Measurements from ENCODE around the gene ITPR1. TPM values are rescaled to one million over a fixed set of nuclear protein-coding genes. Genes with fewer than 3 reads are reported as not detected.

The ITPR1 gene
- polyA plus RNA-seq, 1 of the 3 experiments (the other 2 are of a cell fraction), result 5.9 TPM

- Histone ChIP-seq H3K9me2 (no peaks in the 10 kb centered on the region), H3K79me2 (ENCODE audit: insufficient read depth) (no peaks in the 10 kb centered on the region), H3K9ac (no peak overlapping the region), H3K4me2 (no peak overlapping the region), H3K27ac (ENCODE audit: low read depth in 2 of 2, low read length in 1 of 2) (no peak overlapping the region), H3F3A (replicated peaks; ENCODE audit: insufficient read depth) (no peaks in the 10 kb centered on the region), H3K27me3 (ENCODE audit: insufficient read depth) (no peaks in the 10 kb centered on the region), H3K36me3 (replicated peaks in 1 of 2; ENCODE audit: control insufficient read depth in 1 of 2, insufficient read depth in 2 of 2, low read length in 1 of 2) (no peaks in the 10 kb centered on the region), H4K20me1 (ENCODE audit: insufficient read depth) (no peaks in the 10 kb centered on the region), H2AFZ (ENCODE audit: low read depth) (no peak overlapping the region), H3K4me1 (ENCODE audit: control insufficient read depth in 1 of 2, insufficient read depth in 2 of 2, low read depth in 1 of 2, low read length in 1 of 2) (peaks cover 0 to 4% of the 10 kb centered on the region in 2 experiments; a peak in 2 of 4 replicates), H3K9me3 (no peaks in the 10 kb centered on the region), H3K4me3 (ENCODE audit: low read depth in 2 of 2, low read length in 1 of 2) (no peak overlapping the region)
- ChIA-PET CTCF (interaction anchor here (1.0 to 1.7 kb wide), 4 partner anchors 13 to 557 kb away, joined by 3 to 5 read pairs (median 4); no protein-coding TSS in a partner anchor), POLR2A (no interaction called here)
- TF ChIP-seq RFX5 (IDR thresholded peaks at IDR 0.05; ENCODE audit: low read length) (no peak), EP300 (IDR thresholded peaks at IDR 0.05; ENCODE audit: borderline replicate concordance in 1 of 2, low read depth in 1 of 2, low read length in 1 of 2) (no peak), MAX (IDR thresholded peaks at IDR 0.05; ENCODE audit: low read depth) (no peak), CTCF (IDR thresholded peaks at IDR 0.05) (no peak)
- no peak for DNase-seq
- WGBS (ENCODE audit: low lambda C conversion rate), result 92% methylated on average over 7 of the region's 7 CpGs
Observed at GRCh38 chr3:4564270-4564669, 71.1 kb downstream of the ITPR1 start.

- H3K79me2 ChIP-seq (ENCODE audit: insufficient read depth), result no peaks in the 10 kb centered on the region
- H3K27ac ChIP-seq (ENCODE audit: low read depth in 2 of 2, low read length in 1 of 2), result no peak overlapping the region
- no peak overlapping the region for H3K4me2 ChIP-seq
- H3K4me3 ChIP-seq (ENCODE audit: low read depth in 2 of 2, low read length in 1 of 2), result no peak overlapping the region
- H3K36me3 ChIP-seq (replicated peaks in 1 of 2; ENCODE audit: control insufficient read depth in 1 of 2, insufficient read depth in 2 of 2, low read length in 1 of 2), result no peaks in the 10 kb centered on the region
- no peaks in the 10 kb centered on the region for H3K27me3 ChIP-seq (ENCODE audit: insufficient read depth)
- 70% methylated on average over 5 of the region's 5 CpGs for WGBS (ENCODE audit: low lambda C conversion rate)
- peaks cover 0 to 2% of the 10 kb centered on the region in 2 experiments; a peak in 1 of 4 replicates for H3K4me1 ChIP-seq (ENCODE audit: control insufficient read depth in 1 of 2, insufficient read depth in 2 of 2, low read depth in 1 of 2, low read length in 1 of 2)
- H3K9ac ChIP-seq, result no peak overlapping the region
- H4K20me1 ChIP-seq (ENCODE audit: insufficient read depth), result no peaks in the 10 kb centered on the region
- CTCF ChIA-PET, result interaction anchor here (0.5 to 1.6 kb wide), 7 partner anchors 9 to 556 kb away, joined by 3 to 5 read pairs (median 3); no protein-coding TSS in a partner anchor
- no peaks in the 10 kb centered on the region for H3K9me2 ChIP-seq
- H3F3A ChIP-seq (replicated peaks; ENCODE audit: insufficient read depth), result no peaks in the 10 kb centered on the region
- POLR2A ChIA-PET, result interaction anchor here (1.0 kb wide), 1 partner anchor 72 kb away, joined by 3 read pairs; the partner anchor contains the start of gene ITPR1
- H3K9me3 ChIP-seq, result no peaks in the 10 kb centered on the region
- no peak overlapping the region for H2AFZ ChIP-seq (ENCODE audit: low read depth)
- DNase-seq, result no peak
- TF ChIP-seq NFIC (IDR thresholded peaks at IDR 0.05; ENCODE audit: borderline replicate concordance), result no peak
- no peak for TF ChIP-seq TAF1 (IDR thresholded peaks at IDR 0.05; ENCODE audit: borderline replicate concordance, low read depth, low read length)
- TF ChIP-seq RXRA (IDR thresholded peaks at IDR 0.05; ENCODE audit: borderline replicate concordance, low read depth), result no peak
- no peak for TF ChIP-seq MXI1 (IDR thresholded peaks at IDR 0.05; ENCODE audit: low read depth, low read length)
- TF ChIP-seq CTCF (IDR thresholded peaks at IDR 0.05), result no peak
Observed at GRCh38 chr3:4564928-4565586, 71.9 kb downstream of the ITPR1 start.

Measured in SK-N-SH (cell line).